Activated naive CD8-positive, alpha-beta T cell treated with anti-CD3 and anti-CD28 coated beads for 36 hours (primary cell): ENCODE data around the gene STRIP2. TPM values are rescaled to one million over a fixed set of nuclear protein-coding genes. Genes with fewer than 3 reads are reported as not detected.
"Not testable (repeated sequence)": the region's sequence is repeated elsewhere in the genome, so short reads cannot be mapped to it uniquely, and the experiment has no call there.

Experiments used
- DNase-seq: peaks from one replicate; pipeline ENCODE4 v3.0.0; 2021
- H3K27ac Mint-ChIP-seq: one replicate; pipeline ENCODE4 v1.8.0; 2022; ENCODE audit warnings: mild to moderate bottlenecking, moderate library complexity, mixed read lengths
- H3K27me3 Mint-ChIP-seq: one replicate; pipeline ENCODE4 v1.8.0; 2022; ENCODE audit warnings: mild to moderate bottlenecking, mixed read lengths
- H3K36me3 Mint-ChIP-seq: one replicate; pipeline ENCODE4 v1.8.0; 2021; ENCODE audit warnings: mild to moderate bottlenecking, mixed read lengths
- H3K4me1 Mint-ChIP-seq: one replicate; pipeline ENCODE4 v1.8.0; 2021; ENCODE audit warnings: mixed read lengths
- H3K4me3 Mint-ChIP-seq: one replicate; pipeline ENCODE4 v1.8.0; 2022; ENCODE audit warnings: mild to moderate bottlenecking, moderate library complexity, mixed read lengths
- H3K9me3 Mint-ChIP-seq: one replicate; pipeline ENCODE4 v1.8.0; 2022; ENCODE audit warnings: mixed read lengths
- total RNA-seq, 2 experiments: library from RNA; stranded (reverse); gene quantifications; one replicate each; pipeline ENCODE4 v1.2.3, GENCODE V29; 2021

Gene STRIP2
- total RNA-seq, 2 experiments from 2014 or later: 6.9 to 7.9 TPM

GRCh38 chr7:129437190-129437589 is 3.0 kb downstream of the STRIP2 start:
- Mint-ChIP-seq H3K36me3 (peaks cover 19% of the 10 kb centered on the region), H3K27ac (no peak overlapping the region), H3K9me3 (no peaks in the 10 kb centered on the region), H3K4me3 (no peak overlapping the region), H3K4me1 (peaks cover 37% of the 10 kb centered on the region), H3K27me3 (peaks cover 31% of the 10 kb centered on the region)
- DNase-seq: no peak

- no peak for DNase-seq
- H3K36me3 Mint-ChIP-seq: peaks cover 19% of the 10 kb centered on the region
- H3K9me3 Mint-ChIP-seq: no peaks in the 10 kb centered on the region
- H3K4me1 Mint-ChIP-seq: peaks cover 31% of the 10 kb centered on the region
- H3K4me3 Mint-ChIP-seq: no peak overlapping the region
- H3K27me3 Mint-ChIP-seq: peaks cover 21% of the 10 kb centered on the region
- H3K27ac Mint-ChIP-seq: peak overlapping the region; percentile 89
These were observed 4.1 kb downstream of the STRIP2 start for GRCh38 chr7:129438281-129438838.

GRCh38 chr7:129438839-129439651 is 4.8 kb downstream of the STRIP2 start:
- Mint-ChIP-seq H3K4me3 (peak overlapping the region; percentile 32), H3K4me1 (peaks cover 29% of the 10 kb centered on the region), H3K27me3 (peaks cover 20% of the 10 kb centered on the region), H3K36me3 (peaks cover 19% of the 10 kb centered on the region), H3K27ac (peak overlapping the region; percentile 89), H3K9me3 (no peaks in the 10 kb centered on the region)
- DNase-seq: peak; percentile 46

GRCh38 chr7:129439963-129440625 is 5.9 kb downstream of the STRIP2 start:
- no peak overlapping the region for H3K4me3 Mint-ChIP-seq
- peaks cover 17% of the 10 kb centered on the region for H3K27me3 Mint-ChIP-seq
- no peak for DNase-seq
- H3K27ac Mint-ChIP-seq: peak overlapping the region; percentile 9
- H3K4me1 Mint-ChIP-seq: peaks cover 27% of the 10 kb centered on the region
- no peaks in the 10 kb centered on the region for H3K9me3 Mint-ChIP-seq
- H3K36me3 Mint-ChIP-seq: peaks cover 21% of the 10 kb centered on the region

GRCh38 chr7:129443612-129444011 is 9.4 kb downstream of the STRIP2 start:
- H3K27ac Mint-ChIP-seq: no peak overlapping the region
- H3K36me3 Mint-ChIP-seq: peaks cover 38% of the 10 kb centered on the region
- H3K27me3 Mint-ChIP-seq: no peaks in the 10 kb centered on the region
- H3K4me3 Mint-ChIP-seq: no peak overlapping the region
- DNase-seq: no peak
- peaks cover 16% of the 10 kb centered on the region for H3K4me1 Mint-ChIP-seq
- peaks cover 3% of the 10 kb centered on the region for H3K9me3 Mint-ChIP-seq

GRCh38 chr7:129444776-129445175 is 10.5 kb downstream of the STRIP2 start:
- H3K27ac Mint-ChIP-seq, H3K27me3 Mint-ChIP-seq, H3K4me3 Mint-ChIP-seq, H3K9me3 Mint-ChIP-seq, DNase-seq, H3K4me1 Mint-ChIP-seq: not testable (repeated sequence)
- H3K36me3 Mint-ChIP-seq: peaks cover 46% of the 10 kb centered on the region

- peaks cover 50% of the 10 kb centered on the region for H3K36me3 Mint-ChIP-seq
- H3K9me3 Mint-ChIP-seq, H3K27me3 Mint-ChIP-seq, H3K4me3 Mint-ChIP-seq, H3K27ac Mint-ChIP-seq, DNase-seq, H3K4me1 Mint-ChIP-seq: not testable (repeated sequence)
These were observed 12.7 kb downstream of the STRIP2 start for GRCh38 chr7:129446925-129447324.

- H3K9me3 Mint-ChIP-seq, H3K27me3 Mint-ChIP-seq, H3K27ac Mint-ChIP-seq, H3K4me3 Mint-ChIP-seq, H3K4me1 Mint-ChIP-seq, DNase-seq: not testable (repeated sequence)
- peaks cover 51% of the 10 kb centered on the region for H3K36me3 Mint-ChIP-seq
These were observed 13.2 kb downstream of the STRIP2 start for GRCh38 chr7:129447445-129447844.

GRCh38 chr7:129448608-129449007 is 14.4 kb downstream of the STRIP2 start:
- DNase-seq, H3K9me3 Mint-ChIP-seq, H3K27ac Mint-ChIP-seq, H3K27me3 Mint-ChIP-seq, H3K4me3 Mint-ChIP-seq, H3K4me1 Mint-ChIP-seq: not testable (repeated sequence)
- peaks cover 51% of the 10 kb centered on the region for H3K36me3 Mint-ChIP-seq

- no peaks in the 10 kb centered on the region for H3K27me3 Mint-ChIP-seq
- H3K4me3 Mint-ChIP-seq: no peak overlapping the region
- no peak for DNase-seq
- H3K4me1 Mint-ChIP-seq: no peaks in the 10 kb centered on the region
- peaks cover 52% of the 10 kb centered on the region for H3K36me3 Mint-ChIP-seq
- H3K27ac Mint-ChIP-seq: no peak overlapping the region
- H3K9me3 Mint-ChIP-seq: peaks cover 10% of the 10 kb centered on the region
These were observed 16.1 kb downstream of the STRIP2 start for GRCh38 chr7:129450295-129450694.

- Mint-ChIP-seq H3K27me3 (no peaks in the 10 kb centered on the region), H3K4me1 (no peaks in the 10 kb centered on the region), H3K9me3 (peaks cover 10% of the 10 kb centered on the region), H3K36me3 (peaks cover 40% of the 10 kb centered on the region), H3K27ac (no peak overlapping the region), H3K4me3 (no peak overlapping the region)
- no peak for DNase-seq
These were observed 18.5 kb downstream of the STRIP2 start for GRCh38 chr7:129452589-129453231.

GRCh38 chr7:129453510-129454248 is 19.4 kb downstream of the STRIP2 start:
- Mint-ChIP-seq H3K9me3 (peaks cover 6% of the 10 kb centered on the region), H3K27ac (no peak overlapping the region), H3K27me3 (no peaks in the 10 kb centered on the region), H3K4me3 (no peak overlapping the region), H3K4me1 (no peaks in the 10 kb centered on the region), H3K36me3 (peaks cover 37% of the 10 kb centered on the region)
- DNase-seq: no peak

- DNase-seq: no peak
- Mint-ChIP-seq H3K9me3 (peaks cover 1% of the 10 kb centered on the region), H3K4me3 (no peak overlapping the region), H3K27me3 (no peaks in the 10 kb centered on the region), H3K4me1 (no peaks in the 10 kb centered on the region), H3K36me3 (peaks cover 32% of the 10 kb centered on the region), H3K27ac (no peak overlapping the region)
These were observed 20.0 kb downstream of the STRIP2 start for GRCh38 chr7:129454249-129454551.

GRCh38 chr7:129456421-129456820 is 22.2 kb downstream of the STRIP2 start:
- Mint-ChIP-seq H3K9me3 (no peaks in the 10 kb centered on the region), H3K27me3 (no peaks in the 10 kb centered on the region), H3K36me3 (peaks cover 21% of the 10 kb centered on the region), H3K27ac (no peak overlapping the region), H3K4me1 (no peaks in the 10 kb centered on the region), H3K4me3 (no peak overlapping the region)
- no peak for DNase-seq

GRCh38 chr7:129457101-129457500 is 22.9 kb downstream of the STRIP2 start:
- Mint-ChIP-seq H3K4me3 (no peak overlapping the region), H3K27me3 (no peaks in the 10 kb centered on the region), H3K9me3 (no peaks in the 10 kb centered on the region), H3K27ac (no peak overlapping the region), H3K4me1 (no peaks in the 10 kb centered on the region), H3K36me3 (peaks cover 16% of the 10 kb centered on the region)
- no peak for DNase-seq
